Left renal pelvis (tissue), 4 donors: ENCODE data around the gene GCNA. TPM values are rescaled to one million over a fixed set of nuclear protein-coding genes. Genes with fewer than 3 reads are reported as not detected.
"Not testable (repeated sequence)": the region's sequence is repeated elsewhere in the genome, so short reads cannot be mapped to it uniquely, and the experiment has no call there.

Source experiments
- DNase-seq, 4 donors: peaks; one replicate each; pipeline ENCODE4 v3.0.0-alpha.2; 2013; ENCODE audit warnings: low read depth in 4 of 4, low spot score in 3 of 4
- polyA plus RNA-seq, 4 donors: library from polyadenylated mRNA; unstranded; fragments of 120-200 nt; gene quantifications; one replicate each; pipeline ENCODE4 v1.2.1, GENCODE V29; 2013; ENCODE audit not compliant: insufficient read length in 4 of 4

GCNA gene
- polyA plus RNA-seq, 4 donors = 1.7 to 4.6 (median 2.0) TPM

DNA sequence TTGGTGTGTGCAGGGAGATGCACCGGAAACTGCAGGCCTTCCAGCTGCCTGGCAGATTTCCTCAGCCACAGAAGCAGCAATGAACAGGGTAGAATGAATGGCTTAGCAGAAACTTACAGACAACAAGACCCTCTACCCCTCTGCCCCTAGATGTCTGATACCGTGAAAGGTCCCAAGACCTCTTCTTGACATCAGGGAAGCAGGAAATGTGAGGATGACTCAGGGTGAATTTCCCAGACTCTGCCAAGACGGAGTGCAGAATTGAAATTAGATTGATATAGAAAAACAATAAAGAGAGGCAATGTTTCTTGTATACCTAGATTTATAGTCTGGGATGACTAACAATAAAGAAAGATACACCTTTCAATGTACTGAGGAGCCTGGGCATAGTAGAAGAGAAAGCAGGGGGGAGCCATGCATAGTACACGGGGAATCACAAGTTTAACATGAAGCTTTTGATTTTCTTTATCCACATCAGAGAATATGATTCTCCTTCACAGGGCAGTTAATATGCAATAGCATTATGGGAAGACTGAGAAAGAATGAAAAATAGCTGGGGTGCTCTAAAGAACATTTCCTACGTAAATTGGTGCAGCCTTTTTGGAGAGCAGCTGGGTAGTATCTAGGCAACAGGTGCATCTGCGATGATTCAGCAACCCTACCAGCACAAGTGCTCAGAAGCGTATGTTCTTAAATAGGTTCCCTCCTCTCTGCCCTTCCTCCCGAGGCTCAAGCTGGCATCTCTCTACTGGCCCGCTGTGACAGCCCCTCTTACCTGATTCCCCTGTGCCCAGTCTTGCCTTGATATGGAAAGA is 58.4 kb downstream of the GCNA start:
- DNase-seq = no peak

DNA sequence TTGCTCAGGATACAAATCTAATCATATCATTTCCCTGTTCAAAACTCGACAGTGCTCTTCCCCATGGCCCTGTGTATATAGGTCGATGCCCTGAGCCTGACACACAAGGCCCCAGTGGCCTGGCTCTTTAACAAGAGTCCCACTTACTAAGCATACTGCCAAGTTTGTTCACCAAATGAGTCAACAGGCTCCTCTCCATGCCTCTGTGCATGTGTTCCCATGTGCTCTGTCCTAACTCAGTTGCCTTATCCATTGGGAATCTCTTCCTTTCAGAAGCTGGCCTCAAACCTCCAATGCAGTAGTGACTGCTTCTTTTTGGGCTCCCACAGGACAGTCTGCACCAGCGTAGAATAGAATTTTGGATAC is 59.0 kb downstream of the GCNA start:
- no peak for DNase-seq

DNA sequence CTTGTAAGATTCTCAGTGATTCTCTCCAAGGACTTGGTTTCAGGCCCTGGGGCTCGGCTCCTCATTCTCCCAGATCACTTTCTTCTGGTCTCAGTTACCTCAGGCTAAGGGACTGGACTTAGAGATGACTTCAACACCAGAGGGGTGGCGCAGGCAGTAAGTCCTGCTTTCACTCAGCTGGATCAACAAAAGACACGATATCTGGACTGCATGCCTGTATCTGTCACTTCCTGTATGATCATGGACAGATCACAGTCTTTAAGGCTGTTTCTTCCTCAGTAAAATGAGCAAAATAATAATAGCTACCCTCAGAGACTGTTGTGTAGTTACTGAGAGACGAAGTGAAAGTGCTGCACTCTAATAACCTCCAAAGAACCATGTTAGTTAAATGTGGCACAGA is 59.6 kb downstream of the GCNA start:
- no peak for DNase-seq

DNA sequence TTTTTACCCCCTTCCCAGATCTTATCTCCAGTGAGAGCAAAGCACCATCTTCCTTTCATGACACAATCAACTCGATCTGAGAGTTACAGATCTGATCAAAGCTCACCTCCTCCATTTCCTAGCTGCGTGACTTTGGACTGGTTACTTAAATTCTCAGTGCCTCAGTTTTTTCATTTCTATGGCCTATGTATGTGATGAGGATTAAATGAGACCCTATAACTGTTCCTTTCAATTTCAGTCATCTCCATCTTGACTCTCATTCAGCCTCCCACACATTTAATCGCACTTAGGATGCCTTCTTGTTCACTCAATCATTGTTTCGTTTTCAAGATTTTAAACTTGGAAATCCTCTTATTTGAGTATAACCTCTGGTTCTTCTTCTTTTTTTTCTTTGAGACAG is 60.2 kb downstream of the GCNA start:
- no peak for DNase-seq

DNA sequence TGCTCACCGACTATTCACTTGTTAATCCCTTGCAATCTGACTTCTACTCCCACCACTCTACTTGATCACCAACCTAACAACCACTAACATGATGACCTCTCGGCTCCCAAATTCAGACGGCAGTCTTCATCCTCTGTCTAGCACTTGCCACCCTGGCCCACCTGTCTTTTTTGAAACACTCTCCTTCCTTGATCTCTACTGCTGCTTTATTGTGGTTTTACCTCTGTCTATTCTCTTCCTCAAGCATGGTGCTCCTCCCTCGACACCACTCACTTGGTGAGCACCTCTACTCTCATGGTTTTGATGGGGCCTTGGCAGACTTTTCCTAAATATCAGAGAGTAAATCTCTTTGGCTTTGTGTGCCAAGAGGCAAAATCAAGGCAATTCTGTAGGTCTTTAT is 61.8 kb downstream of the GCNA start:
- DNase-seq = no peak

DNA sequence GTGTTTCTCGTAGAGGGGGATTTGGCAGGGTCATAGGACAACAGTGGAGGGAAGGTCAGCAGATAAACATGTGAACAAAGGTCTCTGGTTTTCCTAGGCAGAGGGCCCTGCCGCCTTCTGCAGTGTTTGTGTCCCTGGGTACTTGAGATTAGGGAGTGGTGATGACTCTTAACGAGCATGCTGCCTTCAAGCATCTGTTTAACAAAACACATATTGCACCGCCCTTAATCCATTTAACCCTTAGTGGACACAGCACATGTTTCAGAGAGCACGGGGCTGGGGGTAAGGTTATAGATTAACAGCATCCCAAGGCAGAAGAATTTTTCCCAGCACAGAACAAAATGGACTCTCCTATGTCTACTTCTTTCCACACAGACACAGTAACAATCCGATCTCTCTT is 66.2 kb downstream of the GCNA start:
- not testable (repeated sequence) for DNase-seq

DNA sequence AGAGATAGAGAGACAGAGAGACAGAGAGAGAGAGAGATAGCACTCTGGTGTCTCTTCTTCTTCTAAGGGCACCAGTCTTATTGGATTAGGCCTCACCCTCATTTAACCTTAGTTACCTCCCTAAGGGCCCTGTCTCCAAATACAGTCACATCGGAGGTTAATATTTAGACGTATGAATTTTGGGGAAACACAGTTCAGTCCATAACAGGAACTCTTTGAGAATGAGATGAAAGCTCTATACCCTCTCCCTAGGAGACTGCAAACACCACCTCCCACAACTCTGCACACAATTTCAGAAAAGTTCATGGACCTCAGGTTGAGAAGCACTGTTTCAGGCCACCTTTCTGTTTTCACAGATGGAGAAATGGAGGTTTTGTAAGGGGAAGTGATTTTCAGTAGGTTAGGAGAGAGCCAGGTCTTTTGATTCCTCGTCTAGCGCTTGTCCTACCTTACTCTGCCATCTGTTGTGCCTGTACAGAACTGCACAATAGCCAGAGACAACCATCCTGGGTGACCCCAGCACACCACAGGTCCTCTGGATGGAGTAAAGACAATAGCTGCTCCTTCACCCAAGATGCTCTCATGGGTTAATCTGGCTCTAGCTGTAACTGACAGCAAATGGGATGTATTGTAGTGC is 72.2 kb downstream of the GCNA start:
- no peak for DNase-seq

DNA sequence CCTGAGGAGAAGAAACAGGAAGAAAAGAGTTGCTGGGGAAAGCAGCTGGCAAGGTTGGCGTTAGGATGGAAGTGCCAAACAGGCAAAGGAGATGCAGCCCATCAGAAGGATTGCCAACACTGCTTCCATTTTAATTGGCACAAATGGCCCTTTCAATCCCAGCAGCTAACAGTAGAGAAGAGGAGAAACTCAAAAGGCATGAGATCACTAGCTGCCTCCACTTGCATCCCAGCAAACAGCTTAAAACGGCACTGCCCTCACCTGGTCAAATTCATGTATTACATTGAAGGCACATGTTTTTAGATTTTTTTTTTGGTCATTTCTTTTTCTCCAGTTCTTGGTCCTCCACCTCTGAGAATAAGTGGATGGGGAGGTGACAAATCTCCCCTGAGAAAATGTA is 74.2 kb downstream of the GCNA start:
- peak in 1 of 4 donors; percentile 8 for DNase-seq

DNA sequence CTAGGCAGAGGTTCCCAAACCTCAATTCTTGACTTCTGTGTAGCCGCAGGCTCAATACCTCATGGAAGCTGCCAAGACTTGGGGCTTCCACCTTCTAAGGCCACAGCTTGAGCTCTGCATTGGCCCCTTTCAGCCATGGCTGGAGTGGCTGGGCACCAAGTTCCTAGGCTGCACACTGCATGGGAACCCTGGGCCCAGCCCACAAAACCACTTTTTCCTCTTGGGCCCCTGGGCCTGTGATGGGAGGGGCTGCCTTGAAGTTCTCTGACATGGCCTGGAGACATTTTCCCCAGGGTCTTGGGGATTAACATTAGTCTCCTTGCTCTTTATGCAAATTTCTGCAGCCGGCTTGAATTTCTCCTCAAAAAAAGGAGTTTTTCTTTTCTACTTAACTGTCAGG is 75.1 kb downstream of the GCNA start:
- DNase-seq = no peak

DNA sequence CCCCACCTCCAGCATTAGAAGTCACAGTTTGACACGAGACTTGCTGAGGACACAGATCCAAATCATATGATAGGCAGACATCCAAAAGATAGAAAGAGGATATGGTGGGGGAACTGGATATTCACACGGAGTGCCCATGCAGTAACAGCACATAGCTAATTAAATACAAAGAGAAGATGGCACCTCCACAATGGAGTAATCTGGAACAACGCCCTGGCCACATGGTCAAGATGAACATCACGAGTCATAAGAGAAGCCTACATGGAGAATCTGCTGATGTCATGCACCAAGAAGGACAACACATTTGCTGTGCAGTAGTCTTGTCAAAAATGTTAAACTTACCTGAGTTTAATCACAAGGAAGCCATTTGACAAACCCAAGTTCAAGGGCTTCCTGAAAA is 79.0 kb downstream of the GCNA start:
- DNase-seq = no peak

DNA sequence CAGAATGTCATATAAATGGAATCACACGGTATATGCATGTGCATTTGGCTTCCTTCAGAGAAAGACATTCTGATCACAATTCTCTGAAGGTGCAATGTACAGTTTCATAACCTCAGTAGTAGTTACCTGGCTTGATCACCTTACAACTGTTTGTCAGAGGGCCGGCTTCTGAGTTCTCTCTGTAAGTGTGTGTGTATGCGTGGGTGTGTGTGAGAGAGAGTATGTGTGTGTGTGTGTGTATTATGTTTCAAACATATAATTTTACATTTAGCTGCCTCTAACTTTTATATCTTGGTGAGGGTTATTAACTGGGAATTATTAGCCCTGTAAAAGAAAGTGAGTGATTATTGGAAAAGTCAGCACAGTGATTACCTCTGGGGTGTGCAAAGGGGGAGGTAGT is 81.1 kb downstream of the GCNA start:
- no peak for DNase-seq

DNA sequence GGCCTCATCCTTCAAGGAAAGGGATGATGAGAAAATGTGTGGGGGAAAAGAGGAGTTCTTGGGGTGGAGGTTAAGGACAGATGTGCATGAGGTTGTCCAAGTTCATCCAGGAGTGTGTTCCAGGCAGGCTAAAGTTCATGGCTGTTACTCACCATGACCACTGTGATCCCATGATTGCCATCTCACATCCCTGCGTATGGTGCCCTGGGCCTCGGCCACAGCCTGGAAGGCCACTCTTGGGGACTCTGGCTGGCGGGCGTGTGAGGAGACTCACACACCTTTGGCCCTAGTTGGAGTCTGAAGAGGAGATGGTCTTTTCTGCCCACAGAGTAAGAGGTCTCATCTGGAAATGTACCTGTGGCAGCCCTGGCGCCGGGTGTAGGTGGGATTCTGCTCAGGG is 81.7 kb downstream of the GCNA start:
- DNase-seq = no peak

DNA sequence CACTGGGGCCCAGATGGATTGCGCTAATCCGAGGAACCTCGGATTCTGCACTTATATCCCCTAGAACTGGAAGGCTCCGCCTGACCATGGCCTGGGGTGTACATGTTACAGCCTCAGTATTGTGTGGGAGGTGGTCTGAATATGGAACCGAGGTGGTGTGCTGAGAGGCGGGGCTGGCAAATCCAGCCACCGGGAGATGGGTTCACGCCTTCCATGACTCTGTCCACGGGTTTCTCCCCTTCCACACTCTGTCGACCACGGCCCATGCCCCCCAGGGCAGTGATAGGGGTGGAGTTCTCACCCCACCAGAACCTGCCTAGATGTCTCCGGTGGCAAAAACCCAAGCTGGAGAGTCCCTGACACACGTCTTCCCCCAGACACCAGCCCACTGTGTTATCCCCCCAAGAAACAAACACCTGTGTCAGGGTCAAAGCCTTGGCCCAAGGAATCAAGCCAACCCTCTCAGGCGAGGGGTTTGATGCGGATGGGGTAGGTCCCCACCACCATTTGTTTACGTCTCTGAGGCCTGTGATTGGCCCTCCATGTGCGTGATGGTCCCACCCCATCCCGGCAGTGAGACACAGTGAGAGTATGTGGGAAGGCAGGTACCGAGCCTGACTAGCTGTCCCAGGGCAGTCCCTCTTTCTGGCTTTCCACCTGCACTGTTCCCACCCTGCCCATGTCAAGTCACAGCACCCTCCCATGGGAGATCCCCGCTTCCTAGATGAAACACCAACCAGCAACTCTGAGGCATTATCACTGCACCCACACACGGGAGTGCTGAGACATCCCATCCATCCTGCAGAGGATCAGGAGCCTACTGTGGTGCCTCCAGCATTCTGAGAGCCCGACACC is 82.6 kb downstream of the GCNA start:
- DNase-seq = no peak

DNA sequence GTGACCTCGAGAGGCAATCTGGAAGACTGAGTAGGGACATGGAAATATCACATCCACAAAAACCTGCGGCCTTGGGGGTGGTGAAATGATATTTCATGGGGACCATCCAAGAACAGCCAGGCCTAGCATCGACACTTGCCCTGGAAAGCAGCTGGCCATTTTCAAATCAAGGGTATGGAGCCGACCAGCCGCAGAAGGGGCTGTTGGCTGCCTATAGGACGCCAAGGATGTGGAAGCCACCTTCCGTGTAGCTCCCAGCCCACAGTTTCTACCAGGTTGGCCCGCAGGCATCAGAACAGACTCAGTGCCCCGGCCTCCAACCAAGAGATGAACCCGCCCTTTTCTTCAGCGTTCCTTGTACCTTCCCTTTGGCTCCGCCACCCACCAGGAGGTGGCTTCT is 83.7 kb downstream of the GCNA start:
- DNase-seq = no peak

DNA sequence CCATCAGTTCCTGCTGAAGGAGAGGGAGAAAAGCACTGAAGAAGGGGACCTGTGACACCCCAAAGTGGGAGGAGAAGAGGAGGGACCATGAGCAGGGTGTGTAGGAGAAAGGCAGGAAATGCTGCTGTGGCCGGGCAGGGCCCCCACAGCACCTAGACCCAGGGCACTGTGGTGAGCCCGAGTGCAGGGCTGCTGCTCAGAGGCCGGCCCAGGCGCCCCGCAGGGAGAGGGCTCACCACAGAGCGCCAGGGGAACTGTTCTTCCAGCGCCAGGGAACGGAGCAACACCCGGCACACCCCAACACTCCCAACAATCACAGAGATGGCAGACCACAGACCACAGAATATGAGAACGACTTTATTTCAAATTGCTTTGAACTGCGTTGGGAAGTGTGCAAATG is 84.4 kb downstream of the GCNA start:
- not testable (repeated sequence) for DNase-seq

Other genes starting within 250 kb of the GCNA start
- gene TAF1, start 212.1 kb upstream of the GCNA start, polyA plus RNA-seq = 10 to 100 TPM; 33.2 to 41.8 (median 38.2) TPM
- 100 to 1,000 TPM; 182 to 280 (median 204) TPM for gene OGT, start 45.3 kb upstream of the GCNA start, polyA plus RNA-seq
- under 1 TPM; 0.10 to 0.33 (median 0.25) TPM for gene CXCR3, start 40.1 kb downstream of the GCNA start, polyA plus RNA-seq
- gene CXorf49, start 139.8 kb downstream of the GCNA start, polyA plus RNA-seq = not detected
- not detected for gene CXorf49B, start 184.9 kb downstream of the GCNA start, polyA plus RNA-seq